ENCODE measurements around the gene ANAPC13. TPM values are rescaled to one million over a fixed set of nuclear protein-coding genes. Genes with fewer than 3 reads are reported as not detected.

The ANAPC13 gene
- total RNA-seq, 1 donor from 2014 or later: 58.1 TPM

GRCh38 chr3:134459562-134459961 lies 26.2 kb downstream of the ANAPC13 start:
- no peak for TF ChIP-seq CTCF (IDR thresholded peaks at IDR 0.05)
- Histone ChIP-seq H3K9me3 (no peaks in the 10 kb centered on the region), H3K27me3 (no peaks in the 10 kb centered on the region), H3K4me1 (peaks cover 23% of the 10 kb centered on the region), H3K27ac (no peak overlapping the region), H3K4me3 (no peak overlapping the region), H3K36me3 (no peaks in the 10 kb centered on the region)
- intact Hi-C loops (cut with DNase I): no loop called here
- ATAC-seq (no peak), DNase-seq (no peak)

- Histone ChIP-seq H3K4me1 (peaks cover 20% of the 10 kb centered on the region), H3K4me3 (no peak overlapping the region), H3K36me3 (no peaks in the 10 kb centered on the region), H3K27me3 (no peaks in the 10 kb centered on the region), H3K9me3 (no peaks in the 10 kb centered on the region), H3K27ac (no peak overlapping the region)
- no peak for ATAC-seq
- no peak for TF ChIP-seq CTCF (IDR thresholded peaks at IDR 0.05)
- intact Hi-C loops (cut with DNase I): no loop called here
- DNase-seq: no peak
Observed at GRCh38 chr3:134458406-134458945, 27.3 kb downstream of the ANAPC13 start.

GRCh38 chr3:134457376-134458074 lies 28.3 kb downstream of the ANAPC13 start:
- intact Hi-C loops (cut with DNase I): no loop called here

GRCh38 chr3:134453631-134454030 lies 32.2 kb downstream of the ANAPC13 start:
- Histone ChIP-seq H3K9me3 (no peaks in the 10 kb centered on the region), H3K4me3 (no peak overlapping the region), H3K36me3 (no peaks in the 10 kb centered on the region), H3K4me1 (peaks cover 6% of the 10 kb centered on the region), H3K27ac (no peak overlapping the region), H3K27me3 (no peaks in the 10 kb centered on the region)
- intact Hi-C loops (cut with DNase I): no loop called here
- DNase-seq: no peak
- TF ChIP-seq CTCF (IDR thresholded peaks at IDR 0.05): no peak
- ATAC-seq: peak; percentile 28

More at GRCh38 chr3:134457376-134458074, 28.3 kb downstream of the ANAPC13 start:
- Histone ChIP-seq H3K9me3 (no peaks in the 10 kb centered on the region), H3K27me3 (no peaks in the 10 kb centered on the region), H3K36me3 (no peaks in the 10 kb centered on the region), H3K27ac (no peak overlapping the region), H3K4me3 (no peak overlapping the region), H3K4me1 (peaks cover 11% of the 10 kb centered on the region)
- no peak for ATAC-seq
- no peak for DNase-seq
- TF ChIP-seq CTCF (IDR thresholded peaks at IDR 0.05): no peak

- Histone ChIP-seq H3K27ac (no peak overlapping the region), H3K9me3 (no peaks in the 10 kb centered on the region), H3K4me1 (peaks cover 24% of the 10 kb centered on the region), H3K36me3 (no peaks in the 10 kb centered on the region), H3K4me3 (no peak overlapping the region), H3K27me3 (no peaks in the 10 kb centered on the region)
- DNase-seq: no peak
- intact Hi-C loops (cut with DNase I): no loop called here
- peak; percentile 49 for ATAC-seq
- no peak for TF ChIP-seq CTCF (IDR thresholded peaks at IDR 0.05)
Observed at GRCh38 chr3:134449951-134450350, 35.8 kb downstream of the ANAPC13 start.

Data from upper lobe of right lung (tissue), 1 donor.